GM12878 (cell line): ENCODE data around the gene ERN2. TPM values are rescaled to one million over a fixed set of nuclear protein-coding genes. Genes with fewer than 3 reads are reported as not detected.

ENCODE experiments used
- ATAC-seq: fragments of 200-7000 bp; cut with Tn5 transposase; 3 replicates; pipeline ENCODE4 v1.9.1; 2020; ENCODE audit warnings: mild to moderate bottlenecking, moderate library complexity
- BruUV-seq: library from RNA; stranded (reverse); fragments of 400-500 nt; replicated peaks from 2 replicates; lab custom pipeline; 2021; lab: Mats Ljungman, UMichigan
- CTCF ChIA-PET: fragments of 300-600 bp; sonication (Branson Sonifier 250); formaldehyde crosslinking; extraction: SDS; loops from one replicate; lab custom pipeline; 2021; ENCODE audit warnings: inconsistent platforms; lab: Yijun Ruan, JAX
- POLR2A ChIA-PET: fragments of 350-600 bp; formaldehyde crosslinking; extraction: SDS; loops from one replicate; lab custom pipeline; 2021; ENCODE audit warnings: inconsistent platforms; lab: Charles Lee
- RAD21 ChIA-PET: fragments of 300-600 bp; sonication (Branson Sonifier 250); formaldehyde crosslinking; loops from one replicate; lab custom pipeline; 2023; ENCODE audit warnings: antibody characterized with exemption; ENCODE audit not compliant: unreplicated experiment; lab: Charles Lee
- SMC1A ChIA-PET: fragments of 300-600 bp; sonication (Branson Sonifier 250); formaldehyde crosslinking; loops from one replicate; lab custom pipeline; 2023; ENCODE audit not compliant: unreplicated experiment, uncharacterized antibody; lab: Charles Lee
- DNase-seq: peaks from one replicate; pipeline ENCODE4 v3.0.0-alpha.2; 2011; ENCODE audit warnings: low read depth, low spot score
- FAIRE-seq: peaks from 3 replicates; lab custom pipeline; 2011; peaks lifted over from hg19 to GRCh38; lab: Jason Lieb, UNC
- H2AFZ ChIP-seq: 2 replicates; pipeline ENCODE4 v1.6.0; 2011; ENCODE audit warnings: low read depth, low read length, control low read depth; ENCODE audit not compliant: control insufficient read depth
- H3K27ac ChIP-seq: 2 replicates; pipeline ENCODE4 v1.5.1; 2011; ENCODE audit warnings: control low read depth; ENCODE audit not compliant: control insufficient read depth, insufficient read depth
- H3K27me3 ChIP-seq, 2 experiments: replicated peaks in 1 of 2; 2 replicates each; pipeline versions ENCODE4 v1.6.0 to v1.6.1; 2011; ENCODE audit warnings: low read length in 1 of 2; ENCODE audit not compliant: control insufficient read depth in 2 of 2, insufficient read depth in 2 of 2
- H3K36me3 ChIP-seq, 2 experiments: 2 replicates each; pipeline ENCODE4 v1.5.1; 2011; ENCODE audit warnings: low read length in 1 of 2; ENCODE audit not compliant: control insufficient read depth in 2 of 2, insufficient read depth in 2 of 2
- H3K4me1 ChIP-seq: 2 replicates; pipeline ENCODE4 v1.6.1; 2011; ENCODE audit warnings: mild to moderate bottlenecking, low read length, moderate library complexity, mixed read lengths; ENCODE audit not compliant: control insufficient read depth, insufficient read depth
- H3K4me2 ChIP-seq: 2 replicates; pipeline ENCODE4 v1.6.0; 2011; ENCODE audit warnings: control low read depth; ENCODE audit not compliant: control insufficient read depth, insufficient read depth
- H3K4me3 ChIP-seq: fragments of 200-600 bp; sonication (generic); 2 replicates; pipeline ENCODE4 v1.5.1; 2016
- H3K79me2 ChIP-seq: 2 replicates; pipeline ENCODE4 v1.6.0; 2011; ENCODE audit warnings: low read length; ENCODE audit not compliant: control insufficient read depth, insufficient read depth
- H3K9ac ChIP-seq: 2 replicates; pipeline ENCODE4 v1.8.0; 2011; ENCODE audit warnings: low read length, control low read depth, mixed read lengths; ENCODE audit not compliant: control insufficient read depth, insufficient read depth
- H3K9me3 ChIP-seq: replicated peaks from 3 replicates; pipeline ENCODE4 v1.5.1; 2011; ENCODE audit warnings: mild to moderate bottlenecking, low read length; ENCODE audit not compliant: control insufficient read depth, insufficient read depth
- H4K20me1 ChIP-seq: 2 replicates; pipeline ENCODE4 v1.6.0; 2011; ENCODE audit not compliant: control insufficient read depth, insufficient read depth
- EED ChIP-seq: sonication (generic); IDR thresholded peaks from 2 replicates; pipeline ENCODE4 v1.6.1; 2016; ENCODE audit warnings: antibody characterized with exemption, low read depth
- GATAD2B ChIP-seq: fragments of 450-650 bp; conservative IDR thresholded peaks from 2 replicates; pipeline ENCODE4 v1.6.1; 2017; ENCODE audit warnings: low read depth, mild to moderate bottlenecking, moderate library complexity
- IKZF1 ChIP-seq: fragments of 450-650 bp; conservative IDR thresholded peaks from 2 replicates; pipeline ENCODE4 v1.6.1; 2017; ENCODE audit warnings: antibody characterized with exemption, mild to moderate bottlenecking
- JUNB ChIP-seq: IDR thresholded peaks from 2 replicates; pipeline ENCODE4 v1.6.1; 2016; ENCODE audit warnings: antibody characterized with exemption, mild to moderate bottlenecking
- MEF2B ChIP-seq: fragments of 450-650 bp; IDR thresholded peaks from 2 replicates; pipeline ENCODE4 v1.6.1; 2018; ENCODE audit warnings: mild to moderate bottlenecking, moderate library complexity; ENCODE audit not compliant: partially characterized antibody, poor library complexity, severe bottlenecking
- MTA3 ChIP-seq: IDR thresholded peaks from 2 replicates; pipeline ENCODE4 v1.6.1; 2012; ENCODE audit warnings: low read length, inconsistent platforms, borderline replicate concordance
- NRF1 ChIP-seq: conservative IDR thresholded peaks from 2 replicates; pipeline ENCODE4 v1.6.1; 2011; ENCODE audit warnings: mild to moderate bottlenecking, low read depth, low read length, improper control_type of control experiment
- PML ChIP-seq: IDR thresholded peaks from 2 replicates; pipeline ENCODE4 v1.6.1; 2012; ENCODE audit warnings: low read length, inconsistent platforms
- POLR2A ChIP-seq: IDR thresholded peaks from 2 replicates; pipeline ENCODE4 v1.6.1; 2011; ENCODE audit warnings: low read depth, mild to moderate bottlenecking, low read length
- POU2F2 ChIP-seq: IDR thresholded peaks from 3 replicates; pipeline ENCODE4 v1.6.1; 2011; ENCODE audit warnings: low read depth, mild to moderate bottlenecking, low read length, borderline replicate concordance
- RELA ChIP-seq: fragments of 450-650 bp; IDR thresholded peaks from 2 replicates; pipeline ENCODE4 v1.8.0; 2014; ENCODE audit warnings: borderline replicate concordance; ENCODE audit not compliant: partially characterized antibody
- SP1 ChIP-seq: IDR thresholded peaks from one replicate; pipeline ENCODE4 v1.6.1; 2011; ENCODE audit warnings: low read depth, low read length
- SREBF1 ChIP-seq: IDR thresholded peaks from 2 replicates; pipeline ENCODE4 v1.6.1; 2012; ENCODE audit warnings: mild to moderate bottlenecking, low read length
- SRF ChIP-seq, 2 experiments: IDR thresholded peaks; 2 replicates each; pipeline ENCODE4 v1.6.1; 2011; ENCODE audit warnings: low read depth in 2 of 2, low read length in 2 of 2, mild to moderate bottlenecking in 1 of 2, moderate library complexity in 1 of 2
- TBL1XR1 ChIP-seq: IDR thresholded peaks from 2 replicates; pipeline ENCODE4 v1.6.1; 2012; ENCODE audit warnings: low read depth, low read length, improper control_type of control experiment
- ZBED1 ChIP-seq: IDR thresholded peaks from 2 replicates; pipeline ENCODE4 v1.6.1; 2016; ENCODE audit warnings: borderline replicate concordance
- ZNF207 ChIP-seq: fragments of 450-650 bp; IDR thresholded peaks from 2 replicates; pipeline ENCODE4 v1.6.1; 2014; ENCODE audit warnings: antibody characterized with exemption, mild to moderate bottlenecking, borderline replicate concordance
- ZNF24 ChIP-seq: fragments of 450-650 bp; IDR thresholded peaks from 2 replicates; pipeline ENCODE4 v1.6.1; 2017; ENCODE audit warnings: antibody characterized with exemption, mild to moderate bottlenecking
- WGBS: methylation state at CpG from one replicate; pipeline ENCODE4 v1.1.6; 2016; ENCODE audit warnings: low lambda C conversion rate; ENCODE audit not compliant: insufficient replicate concordance, insufficient coverage; ENCODE audit errors: missing lambda C conversion rate; 5-methylcytosine and 5-hydroxymethylcytosine counted together
- in situ Hi-C: fragments of 300-500 bp; cut with MboI; formaldehyde crosslinking; loops from 9 replicates; pipeline ENCODE4 v1.14.3; 2018; ENCODE audit warnings: mixed read lengths
- intact Hi-C: fragments of 100-400 bp; cut with micrococcal nuclease; formaldehyde crosslinking; loops from one replicate; pipeline ENCODE4 v1.14.2; 2022; ENCODE audit not compliant: unreplicated experiment
- polyA plus RNA-seq, 11 experiments: library from polyadenylated mRNA; depleted of rRNA in 4 of 11; unstranded in 6 of 11; stranded (reverse) in 5 of 11; fragments of >200 nt; fragmentation: Nextera tagmentation in 4 of 11; fragmentation: Illumina TruSeq in 1 of 11; extraction: Ambion mirVana in 4 of 11; extraction: Trizol in 1 of 11; gene quantifications; 1 replicate in 1 of 11; 2 replicates in 10 of 11; pipeline versions ENCODE4 v1.2.1 to v1.2.3, GENCODE V29; 2011 to 2016; ENCODE audit warnings: inconsistent platforms in 2 of 11, missing spikeins in 2 of 11, low read depth in 1 of 11
- total RNA-seq, 4 experiments: library from RNA; depleted of rRNA in 3 of 4; stranded (reverse); fragments of >200 nt in 3 of 4; fragmentation: Illumina TruSeq in 1 of 4; extraction: Trizol in 1 of 4; gene quantifications; 2 replicates each; pipeline versions ENCODE4 v1.2.1 to v1.2.3, GENCODE V29; 2013 to 2021
- TF ChIP-seq, protein P1 (sequence below): fragments of 450-650 bp; IDR thresholded peaks from 2 replicates; pipeline ENCODE4 v1.6.1; 2017; ENCODE audit warnings: borderline replicate concordance
- TF ChIP-seq, protein P2 (sequence below): fragments of 450-650 bp; IDR thresholded peaks from 2 replicates; pipeline ENCODE4 v1.6.1; 2018; ENCODE audit warnings: borderline replicate concordance, mild to moderate bottlenecking; ENCODE audit not compliant: partially characterized antibody

ERN2 gene
- total and polyA plus RNA-seq, 10 of the 15 experiments (the other 5 are each of a cell fraction or from before 2014, with no cell fraction given), result 0.06 to 0.95 (median 0.36) TPM; not detected in 5

DNA sequence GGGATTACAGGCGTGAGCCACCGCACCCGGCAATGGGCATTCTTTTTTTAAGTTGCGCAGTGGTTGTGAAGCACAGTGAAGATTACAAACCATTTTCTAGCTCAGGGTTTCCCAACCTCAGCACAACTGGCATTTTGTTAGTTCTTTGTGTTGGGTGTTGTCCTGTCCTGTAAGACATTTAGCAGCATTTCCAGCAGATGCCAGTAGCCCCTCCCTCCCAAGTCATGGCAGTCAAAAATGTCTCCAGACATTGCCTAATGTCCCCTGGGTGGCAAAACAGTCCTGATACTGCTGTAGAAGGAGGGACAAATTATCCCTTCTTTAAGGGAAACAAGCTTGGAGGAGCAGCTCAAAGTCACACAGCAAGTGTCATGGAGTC lies 18.8 kb downstream of the ERN2 start:
- in situ Hi-C loops (no loop called here), intact Hi-C loops (no loop called here)
- Histone ChIP-seq H3K4me1 (peaks cover 7% of the 10 kb centered on the region; the same call in 1 of the 2 replicates), H3K4me2 (no peak overlapping the region), H3K36me3 (peaks cover 0 to 12% of the 10 kb centered on the region in 2 experiments; a peak in 3 of 4 replicates), H2AFZ (peak overlapping the region; percentile 24; the same call in 1 of the 2 replicates), H3K27ac (no peak overlapping the region), H3K9me3 (no peaks in the 10 kb centered on the region), H4K20me1 (no peaks in the 10 kb centered on the region), H3K27me3 (no peaks in the 10 kb centered on the region), H3K79me2 (no peaks in the 10 kb centered on the region), H3K4me3 (no peak overlapping the region), H3K9ac (no peak overlapping the region)
- 98% methylated on average over 4 of the region's 4 CpGs for WGBS
- ChIA-PET CTCF (interaction anchor here (0.9 kb wide), 1 partner anchor 15 kb away, joined by 3 read pairs; no protein-coding TSS in a partner anchor), SMC1A (no interaction called here), POLR2A (no interaction called here), RAD21 (no interaction called here)
- BruUV-seq, result no TSS peak
- ATAC-seq, result no peak; the same call in 2 of the 3 replicates
- no peak for FAIRE-seq
- DNase-seq, result no peak
- no peak for TF ChIP-seq JUNB
- TF ChIP-seq SP1, result no peak
- no peak for TF ChIP-seq SREBF1
- TF ChIP-seq, protein P1, sequence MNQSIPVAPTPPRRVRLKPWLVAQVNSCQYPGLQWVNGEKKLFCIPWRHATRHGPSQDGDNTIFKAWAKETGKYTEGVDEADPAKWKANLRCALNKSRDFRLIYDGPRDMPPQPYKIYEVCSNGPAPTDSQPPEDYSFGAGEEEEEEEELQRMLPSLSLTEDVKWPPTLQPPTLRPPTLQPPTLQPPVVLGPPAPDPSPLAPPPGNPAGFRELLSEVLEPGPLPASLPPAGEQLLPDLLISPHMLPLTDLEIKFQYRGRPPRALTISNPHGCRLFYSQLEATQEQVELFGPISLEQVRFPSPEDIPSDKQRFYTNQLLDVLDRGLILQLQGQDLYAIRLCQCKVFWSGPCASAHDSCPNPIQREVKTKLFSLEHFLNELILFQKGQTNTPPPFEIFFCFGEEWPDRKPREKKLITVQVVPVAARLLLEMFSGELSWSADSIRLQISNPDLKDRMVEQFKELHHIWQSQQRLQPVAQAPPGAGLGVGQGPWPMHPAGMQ, result no peak
- TF ChIP-seq GATAD2B, result no peak
- no peak for TF ChIP-seq MEF2B
- TF ChIP-seq TBL1XR1, result no peak
- TF ChIP-seq ZBED1, result no peak
- TF ChIP-seq ZNF207, result no peak
- TF ChIP-seq MTA3, result no peak
- TF ChIP-seq PML, result no peak
- TF ChIP-seq IKZF1, result no peak
- TF ChIP-seq POLR2A, result no peak
- no peak for TF ChIP-seq RELA
- TF ChIP-seq ZNF24, result no peak
- TF ChIP-seq NRF1, result no peak
- no peak for TF ChIP-seq SRF (IDR thresholded peaks at IDR 0.05; ENCODE audit: low read depth in 2 of 2, low read length in 2 of 2)
- no peak for TF ChIP-seq EED
- TF ChIP-seq, protein P2, sequence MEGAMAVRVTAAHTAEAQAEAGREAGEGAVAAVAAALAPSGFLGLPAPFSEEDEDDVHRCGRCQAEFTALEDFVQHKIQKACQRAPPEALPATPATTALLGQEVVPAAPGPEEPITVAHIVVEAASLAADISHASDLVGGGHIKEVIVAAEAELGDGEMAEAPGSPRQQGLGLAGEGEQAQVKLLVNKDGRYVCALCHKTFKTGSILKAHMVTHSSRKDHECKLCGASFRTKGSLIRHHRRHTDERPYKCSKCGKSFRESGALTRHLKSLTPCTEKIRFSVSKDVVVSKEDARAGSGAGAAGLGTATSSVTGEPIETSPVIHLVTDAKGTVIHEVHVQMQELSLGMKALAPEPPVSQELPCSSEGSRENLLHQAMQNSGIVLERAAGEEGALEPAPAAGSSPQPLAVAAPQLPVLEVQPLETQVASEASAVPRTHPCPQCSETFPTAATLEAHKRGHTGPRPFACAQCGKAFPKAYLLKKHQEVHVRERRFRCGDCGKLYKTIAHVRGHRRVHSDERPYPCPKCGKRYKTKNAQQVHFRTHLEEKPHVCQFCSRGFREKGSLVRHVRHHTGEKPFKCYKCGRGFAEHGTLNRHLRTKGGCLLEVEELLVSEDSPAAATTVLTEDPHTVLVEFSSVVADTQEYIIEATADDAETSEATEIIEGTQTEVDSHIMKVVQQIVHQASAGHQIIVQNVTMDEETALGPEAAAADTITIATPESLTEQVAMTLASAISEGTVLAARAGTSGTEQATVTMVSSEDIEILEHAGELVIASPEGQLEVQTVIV, result no peak
- no peak for TF ChIP-seq POU2F2
